ENCODE measurements around the gene IFI16. TPM values are rescaled to one million over a fixed set of nuclear protein-coding genes. Genes with fewer than 3 reads are reported as not detected.

Gene IFI16
- 71.9 and 107 TPM in 2 replicates for total RNA-seq

DNA sequence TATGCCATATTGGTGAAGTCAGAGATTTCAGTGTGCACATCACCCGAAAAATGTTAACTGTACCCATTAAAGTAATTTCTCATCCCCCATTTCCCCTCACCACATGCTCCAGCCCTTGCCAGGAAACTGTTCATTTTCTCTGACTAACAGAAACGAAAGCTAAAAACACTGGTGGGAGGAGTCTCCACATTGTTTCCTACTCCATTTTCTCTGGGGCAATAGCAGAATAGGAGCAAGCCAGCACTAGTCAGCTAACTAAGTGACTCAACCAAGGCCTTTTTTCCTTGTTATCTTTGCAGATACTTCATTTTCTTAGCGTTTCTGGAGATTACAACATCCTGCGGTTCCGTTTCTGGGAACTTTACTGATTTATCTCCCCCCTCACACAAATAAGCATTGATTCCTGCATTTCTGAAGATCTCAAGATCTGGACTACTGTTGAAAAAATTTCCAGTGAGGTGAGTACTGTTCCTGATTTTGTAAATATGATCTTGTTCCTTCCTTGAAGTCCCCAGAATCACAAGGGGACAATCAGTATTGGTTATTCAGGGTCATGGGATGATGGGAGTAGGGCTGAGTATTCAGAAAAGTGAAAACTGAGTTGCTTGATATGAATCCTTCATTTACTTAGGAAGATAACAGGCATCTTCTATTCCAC lies at the start of gene IFI16:
Gene IFI16, plus strand, starts transcription at position 204 of the 658 bp plus-strand sequence. CDS start 4,774 bp downstream, outside the sequence.

DNA sequence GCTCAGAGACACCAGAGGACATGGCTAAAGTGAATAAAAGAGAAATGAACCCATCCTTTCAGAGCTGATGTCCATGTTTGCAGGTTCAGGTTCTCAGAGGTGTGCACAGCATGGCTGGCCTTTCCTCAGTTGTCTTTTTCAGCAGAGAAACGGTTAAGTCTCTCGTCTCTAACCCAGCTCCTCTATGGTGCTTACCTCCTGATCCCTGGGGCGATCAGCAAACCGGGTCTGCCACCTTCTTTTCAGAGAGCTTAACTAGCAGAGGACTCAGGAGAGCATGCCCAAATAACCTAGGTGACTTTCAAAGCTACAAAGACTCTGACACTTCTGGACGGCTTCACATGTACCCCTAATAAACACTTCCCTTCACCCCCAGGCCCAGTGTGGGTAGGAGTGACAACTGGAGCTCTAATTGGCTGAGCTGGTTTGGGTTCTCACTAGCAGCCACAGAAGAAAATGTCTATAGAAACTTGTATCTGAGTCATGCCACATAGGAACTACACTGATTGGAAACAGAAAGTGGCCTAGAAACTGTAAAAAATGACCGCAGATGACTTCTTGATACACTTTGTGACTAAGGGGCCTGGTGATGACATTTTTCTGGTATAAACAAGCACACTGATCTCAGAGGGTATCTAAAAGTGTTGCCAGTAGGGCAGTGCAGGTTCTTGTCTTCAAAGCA lies 66.9 kb downstream of the IFI16 start, which contains the start of gene AIM2:
Gene AIM2, minus strand, starts transcription at position 329 of the 682 bp plus-strand sequence. CDS start 3,267 bp downstream, outside the sequence.

Other genes with a start within 250 kb of the IFI16 start
- gene OR6N1, start 237.7 kb upstream of the IFI16 start, total RNA-seq: not detected in 2 replicates
- gene OR6N2, start 228.7 kb upstream of the IFI16 start, total RNA-seq: not detected in 2 replicates
- not detected in 2 replicates for gene MNDA, start 178.6 kb upstream of the IFI16 start, total RNA-seq
- gene PYHIN1, start 78.4 kb upstream of the IFI16 start, total RNA-seq: not detected in 2 replicates
- gene AIM2, start 66.9 kb downstream of the IFI16 start, total RNA-seq: not detected in 2 replicates
- 0.28 TPM in 1 of 2 replicates, not detected in the other for gene CADM3, start 161.7 kb downstream of the IFI16 start, total RNA-seq
- gene ACKR1, start 195.0 kb downstream of the IFI16 start, total RNA-seq: not detected in 2 replicates

Data from regular cardiac myocyte (primary cell).